GM06990 (cell line): ENCODE data around the gene VAV2.
"Not testable (repeated sequence)": the region's sequence is repeated elsewhere in the genome, so short reads cannot be mapped to it uniquely, and the experiment has no call there.

Experiments used
- DNase-seq: peaks from one replicate; pipeline ENCODE4 v3.0.0-alpha.2; 2011; ENCODE audit not compliant: insufficient read length; ENCODE audit errors: extremely low read depth
- H3K27me3 ChIP-seq: replicated peaks from 2 replicates; pipeline ENCODE4 v1.6.0; 2011; ENCODE audit warnings: low read length; ENCODE audit not compliant: control insufficient read depth, insufficient read depth
- H3K36me3 ChIP-seq: 2 replicates; pipeline ENCODE4 v1.5.1; 2011; ENCODE audit warnings: low read length; ENCODE audit not compliant: control insufficient read depth, insufficient read depth
- H3K4me3 ChIP-seq: replicated peaks from 2 replicates; pipeline ENCODE4 v1.5.1; 2011; ENCODE audit warnings: low read depth, mild to moderate bottlenecking, control low read depth, low read length
- TF ChIP-seq, protein P1 (sequence below): IDR thresholded peaks from 2 replicates; pipeline ENCODE4 v1.5.1; 2011; ENCODE audit warnings: low read length, control low read depth, mild to moderate bottlenecking, inconsistent platforms; ENCODE audit not compliant: insufficient read depth, poor library complexity, severe bottlenecking

VAV2 gene

GRCh38 chr9:133960568-133961129 lies 31.5 kb downstream of the VAV2 start:
- TF ChIP-seq, protein P1, sequence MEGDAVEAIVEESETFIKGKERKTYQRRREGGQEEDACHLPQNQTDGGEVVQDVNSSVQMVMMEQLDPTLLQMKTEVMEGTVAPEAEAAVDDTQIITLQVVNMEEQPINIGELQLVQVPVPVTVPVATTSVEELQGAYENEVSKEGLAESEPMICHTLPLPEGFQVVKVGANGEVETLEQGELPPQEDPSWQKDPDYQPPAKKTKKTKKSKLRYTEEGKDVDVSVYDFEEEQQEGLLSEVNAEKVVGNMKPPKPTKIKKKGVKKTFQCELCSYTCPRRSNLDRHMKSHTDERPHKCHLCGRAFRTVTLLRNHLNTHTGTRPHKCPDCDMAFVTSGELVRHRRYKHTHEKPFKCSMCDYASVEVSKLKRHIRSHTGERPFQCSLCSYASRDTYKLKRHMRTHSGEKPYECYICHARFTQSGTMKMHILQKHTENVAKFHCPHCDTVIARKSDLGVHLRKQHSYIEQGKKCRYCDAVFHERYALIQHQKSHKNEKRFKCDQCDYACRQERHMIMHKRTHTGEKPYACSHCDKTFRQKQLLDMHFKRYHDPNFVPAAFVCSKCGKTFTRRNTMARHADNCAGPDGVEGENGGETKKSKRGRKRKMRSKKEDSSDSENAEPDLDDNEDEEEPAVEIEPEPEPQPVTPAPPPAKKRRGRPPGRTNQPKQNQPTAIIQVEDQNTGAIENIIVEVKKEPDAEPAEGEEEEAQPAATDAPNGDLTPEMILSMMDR: no peak
- Histone ChIP-seq H3K27me3 (no peaks in the 10 kb centered on the region), H3K4me3 (no peak overlapping the region; the same call in 1 of the 2 replicates), H3K36me3 (peaks cover 2% of the 10 kb centered on the region; the same call in 1 of the 2 replicates)
- DNase-seq: no peak

- DNase-seq: no peak
- Histone ChIP-seq H3K36me3 (peaks cover 2% of the 10 kb centered on the region; the same call in 1 of the 2 replicates), H3K27me3 (no peaks in the 10 kb centered on the region), H3K4me3 (peak overlapping the region; percentile 57)
- TF ChIP-seq, protein P1: no peak
These were observed 32.1 kb downstream of the VAV2 start for GRCh38 chr9:133959966-133960567.

GRCh38 chr9:133959171-133959570 lies 33.0 kb downstream of the VAV2 start:
- no peak for DNase-seq
- peaks cover 2% of the 10 kb centered on the region; the same call in 1 of the 2 replicates for H3K36me3 ChIP-seq
- H3K4me3 ChIP-seq: peak overlapping the region; percentile 57
- TF ChIP-seq, protein P1: no peak
- no peaks in the 10 kb centered on the region for H3K27me3 ChIP-seq

DNA sequence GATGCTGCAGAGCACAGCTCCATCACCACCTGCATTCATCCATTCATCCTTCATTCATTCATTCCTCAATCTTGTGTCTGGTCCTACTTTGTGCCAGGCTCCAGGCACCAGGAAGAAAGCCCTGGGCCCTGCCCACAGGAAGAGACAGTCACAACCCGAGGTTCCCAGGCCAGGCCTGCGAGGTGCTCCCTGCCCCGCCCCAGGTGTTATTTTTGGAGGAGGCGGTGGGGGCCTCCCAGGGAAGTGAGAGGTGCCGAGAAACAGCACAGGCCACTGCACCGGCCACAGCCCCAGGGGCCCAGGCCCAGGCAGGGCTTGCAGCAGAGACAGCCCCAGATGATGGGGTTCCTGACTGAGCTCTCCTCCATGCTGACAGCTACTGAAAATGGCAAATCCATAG lies 33.4 kb downstream of the VAV2 start:
- H3K4me3 ChIP-seq: peak overlapping the region; percentile 57
- TF ChIP-seq, protein P1: no peak
- DNase-seq: peak; percentile 63
- H3K27me3 ChIP-seq: no peaks in the 10 kb centered on the region
- H3K36me3 ChIP-seq: peaks cover 2% of the 10 kb centered on the region; the same call in 1 of the 2 replicates

- H3K4me3 ChIP-seq: peak overlapping the region; percentile 62
- H3K27me3 ChIP-seq, H3K36me3 ChIP-seq, DNase-seq: not testable (repeated sequence)
These were observed 34.4 kb downstream of the VAV2 start for GRCh38 chr9:133957772-133958171.

GRCh38 chr9:133957328-133957727 lies 34.8 kb downstream of the VAV2 start:
- Histone ChIP-seq H3K27me3 (no peaks in the 10 kb centered on the region), H3K36me3 (peaks cover 2% of the 10 kb centered on the region; the same call in 1 of the 2 replicates), H3K4me3 (peak overlapping the region; percentile 62)
- peak; percentile 61 for DNase-seq
- TF ChIP-seq, protein P1: no peak
